ENCODE measurements around the gene FGFR3. TPM values are rescaled to one million over a fixed set of nuclear protein-coding genes. Genes with fewer than 3 reads are reported as not detected.

The FGFR3 gene
- total RNA-seq, 6 donors from 2014 or later, result 18.5 to 92.2 (median 24.4) TPM

DNA sequence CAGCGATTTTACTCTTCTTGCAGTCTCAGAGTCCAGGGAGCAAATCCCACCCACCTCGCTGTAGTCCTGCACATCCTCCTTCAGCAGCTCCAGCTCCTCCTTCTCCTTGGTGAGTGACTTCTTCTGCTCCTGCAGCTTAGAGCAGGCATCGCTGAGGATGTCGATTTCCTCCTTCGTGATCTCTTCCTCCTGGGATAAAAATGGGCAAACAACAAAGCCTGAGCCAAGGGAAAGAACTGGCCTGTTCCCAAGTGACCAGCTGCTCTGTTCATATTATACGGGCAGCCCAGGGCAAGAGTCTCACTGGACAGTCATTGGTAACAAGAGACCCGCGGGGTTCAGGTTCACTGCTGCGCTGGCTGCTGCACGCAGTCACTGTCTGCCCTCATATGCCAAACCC lies 26.2 kb downstream of the FGFR3 start:
- Histone ChIP-seq H3K27ac (no peak overlapping the region), H3K4me1 (peaks cover 0 to 5% (median 0%) of the 10 kb centered on the region in 4 donors), H3K9me3 (no peaks in the 10 kb centered on the region), H3K4me3 (no peak overlapping the region), H3K27me3 (no peaks in the 10 kb centered on the region), H3K36me3 (peaks cover 40 to 98% (median 77%) of the 10 kb centered on the region in 4 donors)
- ATAC-seq (ENCODE audit: low FRiP score in 2 of 2), result no peak
- TF ChIP-seq, protein P1, sequence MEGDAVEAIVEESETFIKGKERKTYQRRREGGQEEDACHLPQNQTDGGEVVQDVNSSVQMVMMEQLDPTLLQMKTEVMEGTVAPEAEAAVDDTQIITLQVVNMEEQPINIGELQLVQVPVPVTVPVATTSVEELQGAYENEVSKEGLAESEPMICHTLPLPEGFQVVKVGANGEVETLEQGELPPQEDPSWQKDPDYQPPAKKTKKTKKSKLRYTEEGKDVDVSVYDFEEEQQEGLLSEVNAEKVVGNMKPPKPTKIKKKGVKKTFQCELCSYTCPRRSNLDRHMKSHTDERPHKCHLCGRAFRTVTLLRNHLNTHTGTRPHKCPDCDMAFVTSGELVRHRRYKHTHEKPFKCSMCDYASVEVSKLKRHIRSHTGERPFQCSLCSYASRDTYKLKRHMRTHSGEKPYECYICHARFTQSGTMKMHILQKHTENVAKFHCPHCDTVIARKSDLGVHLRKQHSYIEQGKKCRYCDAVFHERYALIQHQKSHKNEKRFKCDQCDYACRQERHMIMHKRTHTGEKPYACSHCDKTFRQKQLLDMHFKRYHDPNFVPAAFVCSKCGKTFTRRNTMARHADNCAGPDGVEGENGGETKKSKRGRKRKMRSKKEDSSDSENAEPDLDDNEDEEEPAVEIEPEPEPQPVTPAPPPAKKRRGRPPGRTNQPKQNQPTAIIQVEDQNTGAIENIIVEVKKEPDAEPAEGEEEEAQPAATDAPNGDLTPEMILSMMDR (IDR thresholded peaks at IDR 0.05), result no peak
- no peak for TF ChIP-seq POLR2AphosphoS5 (IDR thresholded peaks at IDR 0.05)
- DNase-seq, result no peak
- 57 to 76% methylated on average over 10 of the region's 10 CpGs for WGBS, 2 donors

DNA sequence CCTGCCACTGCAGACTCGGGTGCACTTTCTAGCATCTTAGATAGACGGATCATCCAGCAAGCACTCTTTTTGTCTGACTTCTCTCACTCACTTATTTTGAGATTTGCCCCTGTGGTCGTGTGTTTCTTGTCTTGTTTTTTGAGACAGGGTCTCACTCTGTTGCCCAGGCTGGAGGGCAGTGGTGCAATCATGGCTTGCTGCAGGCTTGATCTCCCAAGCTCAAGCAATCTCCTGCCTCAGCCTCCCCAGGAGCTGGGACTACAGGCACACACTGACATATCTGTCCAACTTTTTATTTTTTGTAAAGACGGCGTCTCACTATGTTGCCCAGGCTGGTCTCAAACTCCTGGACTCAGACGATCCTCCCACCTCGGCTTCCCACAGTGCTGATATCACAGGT lies 26.7 kb downstream of the FGFR3 start:
- Histone ChIP-seq H3K27me3 (no peaks in the 10 kb centered on the region), H3K4me3 (no peak overlapping the region), H3K27ac (no peak overlapping the region), H3K36me3 (peaks cover 38 to 98% (median 77%) of the 10 kb centered on the region in 4 donors), H3K9me3 (no peaks in the 10 kb centered on the region), H3K4me1 (peaks cover 0 to 5% (median 0%) of the 10 kb centered on the region in 4 donors)
- ATAC-seq (ENCODE audit: low FRiP score in 2 of 2) (no peak), DNase-seq (no peak)
- TF ChIP-seq POLR2AphosphoS5 (IDR thresholded peaks at IDR 0.05) (no peak), POLR2A (IDR thresholded peaks at IDR 0.05) (no peak), EP300 (IDR thresholded peaks at IDR 0.05) (no peak)
- TF ChIP-seq, protein P1 (IDR thresholded peaks at IDR 0.05), result no peak
- WGBS, 2 donors, result 89 to 93% methylated on average over 7 of the region's 7 CpGs

DNA sequence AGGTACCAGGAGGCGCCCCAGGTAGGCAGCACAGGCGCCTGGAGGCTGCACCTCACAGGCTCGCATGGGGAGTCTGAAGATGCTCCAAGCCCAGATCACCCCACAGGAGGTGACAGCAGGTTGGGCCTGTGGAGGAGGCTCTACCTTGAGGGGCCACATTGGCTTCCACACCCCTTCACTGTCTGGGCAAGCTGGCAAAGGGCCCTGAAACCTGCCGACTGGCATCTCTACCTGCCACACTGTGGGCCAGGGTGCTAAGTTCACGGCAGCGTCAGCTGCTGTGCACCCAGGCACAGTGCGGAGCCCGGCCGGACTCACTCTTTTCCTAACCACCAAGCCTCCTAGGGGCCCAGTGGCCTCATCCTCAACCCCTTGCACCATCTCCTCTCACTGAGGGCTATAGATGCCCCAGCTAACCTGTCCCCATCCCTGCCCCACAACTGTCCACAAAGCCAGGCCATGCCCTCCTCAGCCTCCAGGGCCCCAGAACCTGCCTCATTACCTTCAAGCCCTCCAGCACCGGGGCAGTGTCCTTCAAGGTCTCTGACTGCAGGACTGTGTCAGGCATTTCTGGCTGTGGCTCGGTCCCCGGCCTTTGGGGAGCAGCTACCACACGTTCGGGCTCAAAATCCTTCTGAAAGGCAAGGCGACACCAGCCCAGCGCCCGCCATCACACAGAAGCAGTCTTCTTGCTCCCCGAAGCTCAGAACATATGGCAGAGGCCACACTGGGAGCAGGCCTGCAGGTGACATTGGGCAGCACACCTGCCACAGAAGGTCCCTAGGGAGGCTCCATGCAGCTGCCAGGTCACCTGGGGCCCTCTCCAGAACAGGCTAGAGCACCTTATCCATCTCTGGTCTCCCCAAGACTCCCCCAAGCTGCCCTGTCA lies 28.8 kb downstream of the FGFR3 start:
- Histone ChIP-seq H3K27me3 (no peaks in the 10 kb centered on the region), H3K4me3 (no peak overlapping the region), H3K36me3 (peaks cover 33 to 98% (median 75%) of the 10 kb centered on the region in 4 donors), H3K9me3 (no peaks in the 10 kb centered on the region), H3K4me1 (peaks cover 0 to 5% (median 0%) of the 10 kb centered on the region in 4 donors), H3K27ac (no peak overlapping the region)
- WGBS, 2 donors, result 94 to 97% methylated on average over 6 to 18 of the region's 18 CpGs
- no peak for ATAC-seq (ENCODE audit: low FRiP score in 2 of 2)
- TF ChIP-seq EP300 (IDR thresholded peaks at IDR 0.05) (no peak), POLR2A (IDR thresholded peaks at IDR 0.05) (no peak), POLR2AphosphoS5 (IDR thresholded peaks at IDR 0.05) (no peak)
- TF ChIP-seq, protein P1 (IDR thresholded peaks at IDR 0.05), result no peak
- no peak for DNase-seq

DNA sequence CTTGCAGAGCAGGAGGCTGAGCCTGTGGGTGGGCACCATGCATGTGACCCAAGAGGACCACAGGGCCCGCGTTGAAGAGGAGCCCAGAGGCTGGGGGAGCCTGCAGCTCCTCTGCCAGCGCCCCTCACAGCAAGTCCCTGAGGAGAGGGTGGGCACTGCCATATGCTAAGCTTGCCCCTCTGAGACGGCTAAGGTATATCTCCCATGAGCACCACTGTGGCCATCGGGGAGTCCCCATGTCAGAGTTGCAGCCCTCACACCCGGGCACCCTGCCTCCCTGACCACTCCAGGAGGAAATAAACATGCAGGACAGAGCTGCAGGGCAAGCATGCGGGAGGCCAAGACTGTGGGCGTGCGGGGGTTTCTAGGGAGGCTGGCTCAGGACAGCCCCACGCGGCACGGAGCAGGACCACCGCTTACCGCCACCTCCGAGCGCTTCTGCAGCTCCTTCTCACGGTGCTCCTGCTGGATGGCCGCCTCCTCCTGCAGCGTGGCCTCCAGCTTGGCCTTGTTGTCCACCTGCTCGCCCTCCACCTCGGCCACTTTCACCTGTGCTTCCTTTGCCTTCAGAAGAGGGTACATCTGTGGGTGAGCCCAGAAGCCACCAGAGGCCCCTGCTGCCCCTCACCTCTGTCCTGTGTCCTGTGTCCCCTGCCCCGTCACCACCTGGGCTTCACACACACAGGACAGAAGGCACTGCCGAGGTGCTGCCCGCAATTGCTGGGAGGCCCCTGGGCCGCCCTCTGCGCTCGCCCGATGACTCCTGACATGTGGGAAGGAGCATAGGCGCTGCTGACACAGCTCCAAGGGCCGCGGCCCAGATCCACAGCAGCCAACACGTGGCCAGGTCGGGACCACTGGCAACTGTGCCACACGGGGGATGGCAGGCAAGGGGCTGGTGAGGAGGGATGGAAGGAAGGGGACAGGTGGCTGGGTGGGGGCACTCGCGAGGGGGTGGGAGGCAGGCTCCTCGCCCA lies 29.8 kb downstream of the FGFR3 start:
- Histone ChIP-seq H3K27me3 (no peaks in the 10 kb centered on the region), H3K9me3 (no peaks in the 10 kb centered on the region), H3K4me3 (no peak overlapping the region), H3K27ac (no peak overlapping the region), H3K36me3 (peaks cover 33 to 89% (median 68%) of the 10 kb centered on the region in 4 donors), H3K4me1 (peaks cover 0 to 5% (median 0%) of the 10 kb centered on the region in 4 donors)
- TF ChIP-seq, protein P1 (IDR thresholded peaks at IDR 0.05), result no peak
- TF ChIP-seq EP300 (IDR thresholded peaks at IDR 0.05), result no peak
- TF ChIP-seq POLR2A (IDR thresholded peaks at IDR 0.05), result no peak
- TF ChIP-seq POLR2AphosphoS5 (IDR thresholded peaks at IDR 0.05), result no peak
- ATAC-seq (ENCODE audit: low FRiP score in 2 of 2) (no peak), DNase-seq (peak in 1 of 2 donors; percentile 73)
- WGBS, 2 donors, result 94 to 97% methylated on average over 11 to 35 of the region's 37 CpGs

All from upper lobe of left lung (tissue), 6 donors.